ENCODE measurements around the gene ATP5F1D. TPM values are rescaled to one million over a fixed set of nuclear protein-coding genes. Genes with fewer than 3 reads are reported as not detected.
A peak's percentile ranks its signal among the peaks of the same experiment; 100 is the strongest.

Gene ATP5F1D
- total RNA-seq, 2 experiments from 2014 or later: 161 to 180 TPM

GRCh38 chr19:1221904-1222255, 19.7 kb upstream of the ATP5F1D start:
- no peaks in the 10 kb centered on the region for H3K27me3 Mint-ChIP-seq
- no peaks in the 10 kb centered on the region for H3K9me3 Mint-ChIP-seq (ENCODE audit: low read depth)
- intact Hi-C loops (cut with DNase I, micrococcal nuclease): no loop called here
- no peak overlapping the region for H3K27ac Mint-ChIP-seq
- ChIA-PET CTCF (interaction anchor here (1.4 kb wide), 1 partner anchor 22 kb away, joined by 4 read pairs; no protein-coding TSS in a partner anchor), POLR2A (no interaction called here)
- H3K4me3 Mint-ChIP-seq: no peak overlapping the region
- DNase-seq (no peak), ATAC-seq (no peak)
- H3K36me3 Mint-ChIP-seq (ENCODE audit: low read depth): no peaks in the 10 kb centered on the region
- H3K4me1 Mint-ChIP-seq: peaks cover 2% of the 10 kb centered on the region

GRCh38 chr19:1222394-1222793, 19.2 kb upstream of the ATP5F1D start:
- no peaks in the 10 kb centered on the region for H3K9me3 Mint-ChIP-seq (ENCODE audit: low read depth)
- no peak for DNase-seq
- H3K4me1 Mint-ChIP-seq: no peaks in the 10 kb centered on the region
- no peak overlapping the region for H3K27ac Mint-ChIP-seq
- POLR2A ChIA-PET: no interaction called here
- H3K27me3 Mint-ChIP-seq: no peaks in the 10 kb centered on the region
- H3K4me3 Mint-ChIP-seq: no peak overlapping the region
- CTCF ChIA-PET: interaction anchor here (1.0 to 1.6 kb wide), 3 partner anchors 9 to 22 kb away, joined by 3 to 6 read pairs (median 4); no protein-coding TSS in a partner anchor
- ATAC-seq: no peak
- intact Hi-C loops (cut with DNase I, micrococcal nuclease): no loop called here
- peaks cover 2% of the 10 kb centered on the region for H3K36me3 Mint-ChIP-seq (ENCODE audit: low read depth)

DNA sequence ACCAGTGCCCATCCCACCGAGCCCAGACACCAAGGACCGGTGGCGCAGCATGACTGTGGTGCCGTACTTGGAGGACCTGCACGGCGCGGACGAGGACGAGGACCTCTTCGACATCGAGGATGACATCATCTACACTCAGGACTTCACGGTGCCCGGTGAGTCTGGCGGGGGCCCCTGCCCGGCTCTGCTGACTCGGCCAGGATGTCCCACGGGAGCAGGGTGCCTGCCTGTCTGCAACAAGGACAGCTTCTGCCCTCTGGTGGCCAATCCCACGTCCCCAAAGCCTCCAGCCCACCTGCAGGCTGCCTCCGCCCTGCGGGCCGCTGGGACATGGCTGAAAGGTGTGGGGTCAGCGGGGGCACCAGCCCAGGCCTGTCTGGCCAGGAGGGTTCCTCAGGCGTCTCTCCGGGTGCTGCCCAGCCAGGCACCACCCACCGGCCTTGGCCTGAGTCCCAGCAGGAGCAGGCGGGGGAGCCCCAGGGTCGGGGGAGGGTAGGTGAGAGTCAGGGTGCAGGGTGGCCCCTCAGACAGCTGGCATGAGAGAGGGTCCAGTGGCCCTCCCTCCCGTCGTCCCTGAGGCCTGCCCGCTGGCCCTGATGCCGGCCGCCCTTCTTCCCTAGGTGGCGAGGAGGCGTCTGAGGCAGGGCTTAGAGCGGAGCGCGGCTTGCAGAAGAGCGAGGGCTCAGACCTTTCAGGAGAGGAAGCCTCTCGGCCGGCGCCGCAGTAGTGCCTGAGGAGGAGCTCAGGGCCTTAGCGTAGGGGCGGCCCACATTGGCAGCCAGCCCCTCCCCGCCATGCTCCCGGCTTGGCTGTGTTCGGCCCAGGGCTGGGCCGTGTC, 18.3 kb upstream of the ATP5F1D start:
- CTCF ChIA-PET: interaction anchor here (1.0 to 1.6 kb wide), 4 partner anchors 9 to 22 kb away, joined by 3 to 6 read pairs (median 4); no protein-coding TSS in a partner anchor
- peak; percentile 56 for ATAC-seq

DNA sequence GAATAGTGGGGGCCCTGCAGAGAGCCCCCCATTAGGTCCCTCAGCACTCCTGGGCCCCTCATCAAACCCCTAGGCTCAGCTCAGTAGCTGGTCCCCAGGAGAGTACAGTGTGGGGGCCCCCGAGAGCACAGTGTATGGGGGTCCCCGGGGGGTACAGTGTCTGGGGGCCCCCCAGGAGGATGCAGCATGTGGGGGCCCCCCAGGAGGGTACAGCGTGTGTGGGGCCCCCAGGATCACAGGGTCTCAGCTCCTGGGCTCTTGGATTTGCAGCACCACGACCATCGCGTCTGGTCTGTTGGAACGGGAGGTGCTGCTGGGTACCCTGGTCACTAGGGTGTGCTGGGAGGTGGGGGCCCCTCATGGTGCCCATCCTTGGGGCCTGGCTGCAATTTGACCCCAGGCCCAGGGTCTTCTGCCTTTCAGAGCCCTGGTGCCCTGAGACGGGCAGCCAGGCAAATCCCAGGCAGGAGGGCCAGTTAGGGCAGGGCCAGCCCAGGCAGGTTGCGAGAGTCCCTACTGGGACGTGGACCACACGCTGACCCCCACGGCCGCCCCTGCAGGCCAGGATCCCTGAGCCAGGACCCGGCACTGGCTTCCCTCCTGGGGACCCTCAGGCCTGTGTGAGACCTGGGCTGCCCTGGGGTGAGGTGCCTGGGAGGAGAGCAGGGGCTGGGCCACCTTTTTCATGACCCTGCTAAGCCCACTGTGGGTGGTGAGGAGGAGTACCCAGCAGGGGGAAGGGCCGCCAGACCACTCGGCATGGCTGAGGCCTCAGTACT, 17.3 kb upstream of the ATP5F1D start:
- ChIA-PET CTCF (interaction anchor here (1.0 to 1.6 kb wide), 2 partner anchors 10 to 23 kb away, joined by 3 to 6 read pairs; no protein-coding TSS in a partner anchor), POLR2A (no interaction called here)
- Mint-ChIP-seq H3K4me1 (no peaks in the 10 kb centered on the region), H3K27ac (no peak overlapping the region), H3K27me3 (no peaks in the 10 kb centered on the region), H3K36me3 (ENCODE audit: low read depth) (peaks cover 2% of the 10 kb centered on the region), H3K9me3 (ENCODE audit: low read depth) (no peaks in the 10 kb centered on the region), H3K4me3 (no peak overlapping the region)
- no peak for DNase-seq
- intact Hi-C loops (cut with DNase I, micrococcal nuclease): no loop called here
- no peak for ATAC-seq

More for the DNA sequence above, 18.3 kb upstream of the ATP5F1D start:
- Mint-ChIP-seq H3K27ac (no peak overlapping the region), H3K9me3 (ENCODE audit: low read depth) (no peaks in the 10 kb centered on the region), H3K36me3 (ENCODE audit: low read depth) (peaks cover 2% of the 10 kb centered on the region), H3K4me1 (no peaks in the 10 kb centered on the region), H3K4me3 (no peak overlapping the region), H3K27me3 (no peaks in the 10 kb centered on the region)
- DNase-seq: peak; percentile 69
- POLR2A ChIA-PET: no interaction called here
- intact Hi-C loops (cut with DNase I, micrococcal nuclease): no loop called here

- Mint-ChIP-seq H3K27ac (no peak overlapping the region), H3K27me3 (no peaks in the 10 kb centered on the region), H3K9me3 (ENCODE audit: low read depth) (no peaks in the 10 kb centered on the region), H3K4me3 (no peak overlapping the region), H3K36me3 (ENCODE audit: low read depth) (peaks cover 2% of the 10 kb centered on the region), H3K4me1 (no peaks in the 10 kb centered on the region)
- intact Hi-C loops (cut with DNase I, micrococcal nuclease): no loop called here
- ChIA-PET CTCF (interaction anchor here (1.0 kb wide), 1 partner anchor 42 kb away, joined by 3 read pairs; no protein-coding TSS in a partner anchor), POLR2A (no interaction called here)
- DNase-seq: no peak
- no peak for ATAC-seq
Observed at GRCh38 chr19:1224847-1225246, 16.7 kb upstream of the ATP5F1D start.

GRCh38 chr19:1225440-1226226, 15.9 kb upstream of the ATP5F1D start:
- DNase-seq (no peak), ATAC-seq (no peak)
- ChIA-PET CTCF (interaction anchor here (0.6 to 1.0 kb wide), 2 partner anchors 41 to 278 kb away, joined by 3 read pairs; no protein-coding TSS in a partner anchor), POLR2A (no interaction called here)
- no peaks in the 10 kb centered on the region for H3K27me3 Mint-ChIP-seq
- H3K4me3 Mint-ChIP-seq: no peak overlapping the region
- H3K9me3 Mint-ChIP-seq (ENCODE audit: low read depth): no peaks in the 10 kb centered on the region
- H3K4me1 Mint-ChIP-seq: no peaks in the 10 kb centered on the region
- no peak overlapping the region for H3K27ac Mint-ChIP-seq
- H3K36me3 Mint-ChIP-seq (ENCODE audit: low read depth): peaks cover 2% of the 10 kb centered on the region
- intact Hi-C loops (cut with DNase I, micrococcal nuclease): no loop called here

DNA sequence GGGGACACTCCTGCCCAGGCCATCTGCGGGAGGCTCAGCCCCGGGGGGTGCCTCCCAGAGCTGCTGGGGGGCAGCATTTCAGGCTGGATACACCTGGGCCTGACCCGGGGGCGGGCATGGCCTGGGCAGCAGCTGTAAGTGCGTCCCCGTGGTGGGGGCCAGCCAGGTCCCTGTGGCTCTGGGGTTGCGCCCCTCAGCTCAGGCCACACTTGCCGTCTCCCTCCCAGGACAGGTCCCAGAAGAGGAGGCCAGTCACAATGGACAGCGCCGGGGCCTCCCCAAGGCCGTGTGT, 15.4 kb upstream of the ATP5F1D start:
- POLR2A ChIA-PET: no interaction called here
- no peak overlapping the region for H3K4me3 Mint-ChIP-seq
- H3K4me1 Mint-ChIP-seq: no peaks in the 10 kb centered on the region
- H3K27ac Mint-ChIP-seq: no peak overlapping the region
- H3K36me3 Mint-ChIP-seq (ENCODE audit: low read depth): peaks cover 2% of the 10 kb centered on the region
- no peaks in the 10 kb centered on the region for H3K9me3 Mint-ChIP-seq (ENCODE audit: low read depth)
- DNase-seq (no peak), ATAC-seq (no peak)
- CTCF ChIA-PET: interaction anchor here (0.6 kb wide), 1 partner anchor 278 kb away, joined by 3 read pairs; no protein-coding TSS in a partner anchor
- intact Hi-C loops (cut with DNase I, micrococcal nuclease): no loop called here
- no peaks in the 10 kb centered on the region for H3K27me3 Mint-ChIP-seq

GRCh38 chr19:1226522-1227303, 14.8 kb upstream of the ATP5F1D start:
- H3K4me3 Mint-ChIP-seq: no peak overlapping the region
- intact Hi-C loops (cut with DNase I, micrococcal nuclease): no loop called here
- H3K9me3 Mint-ChIP-seq (ENCODE audit: low read depth): no peaks in the 10 kb centered on the region
- ChIA-PET CTCF (no interaction called here), POLR2A (no interaction called here)
- ATAC-seq (no peak), DNase-seq (no peak)
- H3K36me3 Mint-ChIP-seq (ENCODE audit: low read depth): peaks cover 2% of the 10 kb centered on the region
- no peaks in the 10 kb centered on the region for H3K4me1 Mint-ChIP-seq
- no peaks in the 10 kb centered on the region for H3K27me3 Mint-ChIP-seq
- H3K27ac Mint-ChIP-seq: no peak overlapping the region

GRCh38 chr19:1227304-1228054, 14.1 kb upstream of the ATP5F1D start:
- no peak overlapping the region for H3K4me3 Mint-ChIP-seq
- POLR2A ChIA-PET: no interaction called here

DNA sequence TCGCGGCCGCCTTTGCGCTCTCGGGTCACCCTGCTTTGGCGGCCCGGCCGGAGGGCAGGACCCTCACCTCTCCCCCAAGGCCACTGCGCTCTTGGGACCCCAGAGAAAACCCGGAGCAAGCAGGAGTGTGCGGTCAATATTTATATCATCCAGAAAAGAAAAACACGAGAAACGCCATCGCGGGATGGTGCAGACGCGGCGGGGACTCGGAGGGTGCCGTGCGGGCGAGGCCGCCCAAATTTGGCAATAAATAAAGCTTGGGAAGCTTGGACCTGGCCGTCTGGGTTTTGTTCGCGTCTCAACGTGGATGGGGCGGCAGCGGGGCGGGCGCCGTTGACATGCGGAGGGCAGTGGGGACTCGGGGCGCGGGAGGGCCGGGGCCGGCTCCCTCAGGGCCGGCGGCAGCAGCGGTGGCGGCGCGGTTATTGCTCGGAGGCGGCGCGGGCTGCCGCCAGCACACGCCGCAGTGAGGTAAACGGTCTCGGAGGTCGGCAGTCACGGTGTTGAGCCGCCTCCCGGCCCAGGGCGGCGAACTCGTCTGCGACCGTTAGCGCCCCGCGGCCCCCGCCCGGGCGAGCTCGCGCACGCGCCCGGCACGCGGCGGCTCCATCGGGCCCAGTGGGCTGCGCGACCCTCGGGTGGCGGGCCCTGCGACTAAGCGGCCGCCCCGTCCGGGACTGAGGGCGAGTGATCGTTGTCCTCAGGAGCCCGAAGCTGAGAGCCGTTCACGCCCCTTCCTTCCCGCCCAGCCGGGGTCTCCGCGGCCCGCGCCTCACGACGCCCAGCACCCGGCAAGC, 13.2 kb upstream of the ATP5F1D start:
- peaks cover 3% of the 10 kb centered on the region for H3K4me1 Mint-ChIP-seq
- ChIA-PET CTCF (no interaction called here), POLR2A (no interaction called here)
- no peaks in the 10 kb centered on the region for H3K9me3 Mint-ChIP-seq (ENCODE audit: low read depth)
- intact Hi-C loops (cut with DNase I, micrococcal nuclease): no loop called here
- no peak overlapping the region for H3K27ac Mint-ChIP-seq
- H3K27me3 Mint-ChIP-seq: no peaks in the 10 kb centered on the region
- peaks cover 2% of the 10 kb centered on the region for H3K36me3 Mint-ChIP-seq (ENCODE audit: low read depth)
- ATAC-seq: no peak
- H3K4me3 Mint-ChIP-seq: no peak overlapping the region
- no peak for DNase-seq

More at GRCh38 chr19:1227304-1228054, 14.1 kb upstream of the ATP5F1D start:
- Mint-ChIP-seq H3K9me3 (ENCODE audit: low read depth) (no peaks in the 10 kb centered on the region), H3K27ac (no peak overlapping the region), H3K4me1 (peaks cover 2% of the 10 kb centered on the region), H3K36me3 (ENCODE audit: low read depth) (peaks cover 2% of the 10 kb centered on the region), H3K27me3 (no peaks in the 10 kb centered on the region)
- DNase-seq (no peak), ATAC-seq (no peak)
- intact Hi-C loops (cut with DNase I, micrococcal nuclease): no loop called here
- CTCF ChIA-PET: no interaction called here
